ENCODE data around the gene KCNJ4. TPM values are rescaled to one million over a fixed set of nuclear protein-coding genes. Genes with fewer than 3 reads are reported as not detected.

KCNJ4 gene
- total RNA-seq, 1 donor from 2014 or later = not detected

DNA sequence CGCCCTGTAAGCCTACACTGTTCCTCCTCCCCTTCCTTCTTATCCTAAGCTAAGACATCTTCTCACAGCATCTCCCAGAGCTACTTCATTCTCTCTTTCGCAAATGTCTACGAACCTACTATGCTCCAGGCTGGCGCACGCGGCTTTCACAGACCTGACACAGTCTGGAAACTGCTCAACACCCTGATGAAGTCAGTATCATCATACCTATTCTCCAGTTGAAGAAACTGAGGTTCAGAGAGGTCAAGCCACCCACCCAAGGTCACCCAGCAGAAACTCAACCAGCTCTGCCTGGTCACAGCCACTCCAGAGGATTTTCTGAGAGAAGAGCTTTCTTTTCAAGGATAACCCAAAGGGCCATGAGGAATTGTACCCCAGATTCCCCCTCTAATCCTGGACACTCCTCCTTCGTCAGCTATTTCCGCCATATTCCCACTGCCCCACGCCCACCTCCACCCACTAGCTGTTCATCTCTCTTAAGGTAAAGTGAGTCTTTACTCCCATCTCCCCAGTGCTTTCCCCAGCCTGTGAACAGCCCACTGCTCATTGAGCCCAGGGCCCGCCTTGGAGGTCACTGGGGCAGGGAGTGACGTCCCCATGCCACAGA, 1.8 kb downstream of the KCNJ4 start:
- DNase-seq (ENCODE audit: low spot score) = no peak

DNA sequence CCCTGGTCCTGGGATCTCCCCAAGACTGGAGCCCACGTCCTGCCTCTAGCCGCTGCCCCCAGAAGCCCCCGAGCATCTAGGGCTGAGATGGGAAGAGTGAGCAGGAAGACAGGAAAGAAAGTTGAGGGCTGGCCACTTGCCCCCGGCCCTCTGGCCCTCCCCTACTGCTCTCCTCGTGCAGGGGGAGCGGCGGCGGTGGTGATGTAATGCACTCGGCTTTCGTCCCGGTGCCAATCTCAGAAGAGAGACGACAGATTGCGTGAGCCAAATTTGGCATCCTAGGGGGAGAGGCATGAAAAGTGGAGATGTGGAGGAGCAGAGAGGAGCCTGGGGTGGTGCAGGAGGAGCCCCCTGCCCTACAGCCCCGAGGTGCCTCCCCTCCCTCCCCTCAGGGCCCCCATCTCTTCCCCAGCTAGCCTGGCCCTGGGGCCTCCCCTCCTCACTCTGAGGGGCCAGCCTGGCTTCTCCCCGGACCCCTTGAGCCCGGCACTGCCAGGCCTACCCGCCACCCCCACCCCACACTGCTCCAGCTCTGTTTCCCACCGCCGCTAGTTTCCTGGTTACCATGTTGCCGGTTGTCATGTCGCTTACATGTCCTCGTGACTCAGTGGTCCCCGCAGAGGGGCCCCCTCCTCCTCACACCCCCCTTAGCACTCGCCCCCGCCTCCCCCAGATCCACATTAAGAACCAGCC, 2.5 kb downstream of the KCNJ4 start:
- DNase-seq (ENCODE audit: low spot score) = no peak

DNA sequence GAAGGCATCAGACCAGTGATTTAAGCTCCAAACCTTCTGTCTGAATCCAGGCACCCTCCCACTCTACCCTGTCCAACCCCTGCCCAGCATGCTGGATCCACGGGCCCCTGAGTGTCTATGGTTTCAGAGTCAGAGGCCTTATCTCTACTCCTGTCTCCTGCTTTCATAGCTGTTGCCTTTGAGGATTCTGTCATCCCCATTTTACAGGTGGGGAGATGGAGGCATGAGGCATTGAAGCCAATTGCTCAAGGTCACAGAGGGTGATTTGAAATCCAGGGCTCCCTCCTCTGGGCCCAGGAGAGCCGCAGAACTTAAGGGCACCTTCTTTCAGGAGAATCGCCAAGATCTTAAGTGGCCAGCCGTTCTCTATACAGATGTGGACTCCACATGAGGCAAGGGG, 3.1 kb downstream of the KCNJ4 start:
- no peak for DNase-seq (ENCODE audit: low spot score)

DNA sequence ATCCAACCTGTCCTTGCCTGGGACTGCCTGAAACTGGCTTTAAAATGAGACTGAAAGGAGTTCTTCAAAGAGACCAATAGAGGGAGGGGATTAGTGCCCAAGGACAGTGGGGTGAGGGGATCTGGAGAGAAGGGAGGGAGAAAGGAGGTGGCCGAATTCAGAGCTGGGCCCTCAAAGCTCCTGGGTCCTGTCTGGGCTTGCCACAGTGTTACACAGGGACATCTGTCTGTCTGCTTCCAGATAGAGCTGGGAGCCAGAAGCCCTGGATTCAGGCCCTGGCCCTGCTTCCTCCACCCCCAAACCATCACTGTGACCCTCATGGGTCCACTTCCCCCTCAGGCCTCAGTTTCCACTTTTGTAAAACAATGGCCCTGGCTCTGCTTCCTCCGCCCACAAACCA, 3.6 kb downstream of the KCNJ4 start:
- DNase-seq (ENCODE audit: low spot score) = no peak

DNA sequence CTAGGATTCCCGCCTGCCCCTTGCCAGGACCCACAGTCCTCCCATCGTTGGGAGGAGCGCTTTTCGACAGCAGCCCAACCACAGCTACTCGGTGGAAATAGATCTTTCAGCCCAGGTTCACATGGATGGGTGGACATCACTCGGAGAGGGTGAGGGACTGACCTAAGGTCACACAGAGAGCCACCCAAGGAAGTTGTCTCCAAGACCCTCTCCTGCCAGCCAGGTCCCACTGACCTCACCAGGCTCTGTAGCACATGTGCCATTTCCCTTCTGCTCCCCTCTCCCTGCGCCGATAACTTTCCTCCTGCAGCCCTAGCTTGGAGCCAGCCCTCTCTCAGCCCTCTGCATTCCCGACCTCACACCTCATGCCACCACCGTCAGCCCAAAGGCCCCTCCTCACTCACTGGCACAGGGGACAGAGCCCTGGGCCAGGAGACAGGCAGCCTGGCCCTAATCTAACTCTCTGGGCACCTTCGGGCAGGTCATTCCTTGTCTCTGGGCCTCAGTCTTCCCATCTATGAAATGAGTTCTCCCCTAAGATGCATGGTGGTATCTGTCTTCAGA, 4.7 kb downstream of the KCNJ4 start:
- no peak for DNase-seq (ENCODE audit: low spot score)

DNA sequence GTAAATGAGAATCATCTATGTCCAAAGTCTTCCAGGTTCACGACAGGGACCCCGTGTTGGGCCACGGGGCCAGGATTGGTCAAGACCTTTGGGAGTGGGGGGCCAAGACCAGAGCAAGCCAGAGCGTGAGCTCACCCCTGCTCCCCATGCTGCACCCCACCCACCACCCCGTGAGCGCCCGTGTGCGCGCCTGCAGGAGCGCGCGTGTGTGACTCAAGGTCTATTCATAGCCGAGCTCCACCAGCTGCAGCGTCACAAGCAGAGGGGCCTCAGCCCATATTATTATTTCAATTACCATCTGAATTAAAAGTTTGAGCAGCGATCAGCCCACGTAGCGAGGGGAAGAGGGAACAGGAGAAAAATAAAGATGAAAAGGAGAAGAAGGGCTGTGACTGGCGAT, 5.2 kb downstream of the KCNJ4 start:
- DNase-seq (ENCODE audit: low spot score) = no peak

DNA sequence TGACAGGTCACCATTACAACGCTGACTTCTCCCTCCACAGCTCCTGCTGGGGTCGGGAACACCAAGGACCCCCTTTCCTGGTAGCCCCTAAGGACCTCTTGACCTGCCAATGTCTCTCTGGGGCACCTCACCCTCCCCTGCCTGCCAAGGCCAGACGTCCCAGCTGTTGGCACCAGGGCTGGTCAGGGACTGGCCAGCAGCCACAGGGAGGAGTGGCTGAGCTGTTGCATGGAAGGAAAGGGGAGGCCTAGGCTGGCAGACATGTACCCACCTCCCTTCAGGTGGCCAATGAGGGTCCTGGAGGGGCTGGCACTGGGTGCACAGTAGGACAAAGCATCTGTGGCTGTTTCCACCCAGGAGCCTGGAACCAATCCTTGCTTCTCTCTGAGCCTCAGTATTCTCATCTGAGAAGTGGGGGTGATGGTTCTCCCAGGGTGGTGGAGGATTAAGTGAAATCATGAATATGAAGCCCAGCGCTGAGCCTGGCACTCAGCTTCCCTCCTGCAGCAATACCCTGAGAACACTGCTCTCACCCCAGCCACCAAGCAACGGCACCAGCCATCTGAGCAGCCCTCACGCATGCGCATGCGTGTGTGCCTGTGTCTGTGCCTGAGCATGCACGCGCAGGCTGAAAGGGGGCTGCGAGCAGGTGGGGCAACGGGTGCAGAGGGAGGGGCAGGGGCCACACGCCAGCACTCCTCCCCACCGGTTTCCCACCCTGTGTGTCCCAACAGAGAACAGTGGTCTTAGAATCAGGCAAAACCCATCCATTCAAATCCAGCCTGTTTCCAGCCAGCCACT, 5.9 kb downstream of the KCNJ4 start:
- DNase-seq (ENCODE audit: low spot score) = no peak

DNA sequence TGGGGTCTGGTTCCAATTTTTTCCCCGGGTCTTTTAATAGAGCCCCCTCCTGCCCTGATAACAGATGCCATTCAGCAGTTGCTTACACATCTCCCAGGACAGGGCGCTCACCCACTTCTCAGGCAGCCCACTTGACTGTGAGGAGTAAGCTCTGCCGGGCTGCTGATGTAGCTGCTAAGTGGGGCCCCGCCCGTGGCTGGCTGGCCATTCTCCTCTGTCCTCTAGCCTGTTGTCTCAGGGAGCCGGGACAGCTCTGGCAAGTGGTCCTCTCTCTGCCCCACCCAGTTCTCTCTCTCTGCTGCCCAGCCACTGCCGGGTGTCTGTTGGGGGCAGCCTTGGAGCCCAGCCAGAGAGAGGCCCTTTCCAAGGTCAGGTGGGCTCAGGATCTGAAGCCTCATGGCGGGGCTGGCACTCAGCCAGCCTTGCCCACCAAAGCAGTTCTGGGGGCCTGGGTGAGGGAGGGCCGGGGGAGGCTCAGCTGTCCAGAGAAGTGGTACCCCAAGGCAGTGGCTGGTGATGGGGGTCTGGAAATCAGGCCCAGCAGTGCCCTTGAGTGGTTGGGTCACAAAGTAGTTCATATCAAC, 8.9 kb downstream of the KCNJ4 start:
- no peak for DNase-seq (ENCODE audit: low spot score)

DNA sequence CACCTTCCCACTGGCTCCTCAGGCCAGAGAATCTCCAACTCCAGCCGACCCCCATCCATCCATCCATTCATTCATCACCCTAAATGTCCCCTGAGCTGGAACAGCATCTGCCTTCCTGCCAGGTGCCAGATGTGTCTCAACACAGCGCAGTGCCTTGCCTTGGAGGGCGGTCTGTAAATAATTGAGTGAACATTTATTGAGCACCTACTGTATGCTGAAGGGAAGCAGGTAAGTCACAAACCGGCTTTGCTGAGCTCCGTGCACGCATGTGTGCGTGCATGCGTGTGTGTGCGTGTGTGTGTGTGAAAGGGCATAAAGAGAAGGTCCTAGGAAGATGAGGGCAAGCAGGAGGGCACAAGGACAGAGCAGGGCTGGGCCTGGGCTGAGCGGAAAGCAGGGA, 10.2 kb downstream of the KCNJ4 start:
- no peak for DNase-seq (ENCODE audit: low spot score)

DNA sequence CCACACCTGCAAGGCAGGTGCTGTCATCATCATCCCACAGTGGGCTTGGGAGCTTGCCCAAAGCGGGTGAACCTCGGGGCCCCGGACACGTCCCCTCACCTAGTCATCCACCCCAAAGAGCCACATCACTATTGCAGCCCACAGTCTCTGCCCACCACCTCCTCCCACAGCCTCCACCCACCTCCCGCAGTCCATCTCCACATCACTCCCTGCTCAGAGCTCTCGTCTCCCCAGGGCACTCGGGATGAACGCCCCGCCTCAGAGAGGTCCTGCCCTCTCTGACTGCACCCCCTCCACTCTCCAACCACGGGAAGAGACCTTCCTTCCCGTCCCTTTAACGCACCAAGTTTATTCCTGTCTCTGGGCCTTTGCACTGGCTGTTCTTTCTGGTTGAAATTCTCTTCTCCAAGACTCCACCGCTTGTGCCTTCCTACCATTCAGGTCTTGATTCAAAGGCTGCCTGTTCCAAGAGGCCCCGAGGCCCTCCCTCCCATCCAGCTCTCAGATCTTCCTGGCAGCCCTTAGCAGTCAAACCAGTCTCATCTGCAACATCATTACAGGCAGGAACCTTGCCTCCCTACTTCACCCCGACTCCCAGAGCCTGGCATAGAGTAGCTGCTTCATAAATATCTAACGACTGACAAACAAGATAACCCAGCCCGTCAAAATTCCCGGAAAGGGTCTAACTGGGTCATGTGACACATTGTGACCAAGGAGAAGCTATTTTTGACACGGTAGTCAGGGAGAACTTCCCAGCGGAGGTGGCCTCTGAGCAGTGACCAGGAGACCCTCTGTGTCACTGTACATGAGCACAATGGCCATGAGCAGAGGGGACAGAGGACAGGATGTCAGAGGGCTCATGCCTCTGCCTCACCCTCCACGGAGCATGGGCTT, 11.1 kb downstream of the KCNJ4 start:
- DNase-seq (ENCODE audit: low spot score) = no peak

DNA sequence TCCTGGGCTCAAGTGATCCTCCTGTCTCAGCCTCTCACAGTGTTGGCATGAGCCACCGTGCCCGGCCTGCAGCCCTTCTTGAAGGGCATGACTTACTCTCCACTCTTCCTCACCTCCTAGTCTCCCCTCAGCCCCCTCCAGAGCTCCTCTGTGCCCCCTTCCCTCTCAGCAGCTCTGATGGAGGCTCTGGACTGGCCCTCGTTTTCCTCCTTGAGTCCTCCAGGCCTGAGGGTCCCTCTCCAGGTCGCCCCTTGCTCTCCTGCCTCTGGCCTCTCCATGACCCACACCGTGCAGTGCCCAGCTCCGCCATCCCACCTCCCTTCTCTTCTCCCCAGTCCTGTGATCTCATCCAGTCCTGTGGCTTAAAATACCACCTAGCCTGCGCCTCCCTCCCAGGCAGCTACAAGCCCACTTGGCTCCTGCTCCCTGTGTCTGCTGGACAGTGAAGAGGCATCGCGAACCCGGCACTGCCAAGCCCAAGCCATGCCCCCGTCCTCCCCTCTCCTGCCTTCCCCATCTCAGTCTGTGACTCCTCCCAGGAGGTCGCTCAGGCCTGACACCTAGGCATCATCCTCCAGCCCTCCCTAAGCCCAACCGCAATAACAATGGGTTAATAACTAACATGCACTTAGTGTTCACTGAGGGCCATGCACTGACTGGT, 11.9 kb downstream of the KCNJ4 start:
- DNase-seq (ENCODE audit: low spot score) = no peak

DNA sequence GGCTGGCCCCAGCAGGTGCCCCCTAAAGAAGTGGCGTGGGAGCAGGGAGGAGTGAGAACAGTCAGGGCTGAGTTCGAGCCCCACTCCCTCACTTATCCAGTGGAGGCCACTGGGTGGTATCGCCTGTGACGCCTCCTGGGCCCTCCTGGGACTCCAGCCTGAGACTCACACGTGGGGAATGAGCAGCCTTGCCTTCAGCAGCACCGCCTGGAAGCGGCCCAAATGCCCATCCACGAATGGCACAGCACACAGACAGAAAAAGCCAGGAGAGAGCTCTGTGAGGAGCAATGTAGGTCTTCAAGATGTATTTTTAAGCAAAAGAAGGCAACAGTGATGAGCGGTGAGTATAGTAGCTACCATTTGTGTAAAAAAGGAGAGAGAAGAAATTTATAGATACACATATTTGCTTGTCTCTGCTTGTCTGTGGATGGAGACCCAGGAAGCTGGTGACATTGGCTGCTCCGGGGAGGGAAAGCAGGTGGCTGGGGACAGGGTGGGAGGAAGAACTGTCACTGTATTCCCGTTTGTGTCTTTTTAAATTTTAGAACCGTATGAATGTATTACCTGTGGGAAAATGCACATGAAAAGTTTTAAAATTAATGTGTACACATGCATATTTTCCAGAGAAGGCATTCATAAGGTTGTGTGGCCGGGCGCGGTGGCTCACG, 13.2 kb downstream of the KCNJ4 start:
- no peak for DNase-seq (ENCODE audit: low spot score)

DNA sequence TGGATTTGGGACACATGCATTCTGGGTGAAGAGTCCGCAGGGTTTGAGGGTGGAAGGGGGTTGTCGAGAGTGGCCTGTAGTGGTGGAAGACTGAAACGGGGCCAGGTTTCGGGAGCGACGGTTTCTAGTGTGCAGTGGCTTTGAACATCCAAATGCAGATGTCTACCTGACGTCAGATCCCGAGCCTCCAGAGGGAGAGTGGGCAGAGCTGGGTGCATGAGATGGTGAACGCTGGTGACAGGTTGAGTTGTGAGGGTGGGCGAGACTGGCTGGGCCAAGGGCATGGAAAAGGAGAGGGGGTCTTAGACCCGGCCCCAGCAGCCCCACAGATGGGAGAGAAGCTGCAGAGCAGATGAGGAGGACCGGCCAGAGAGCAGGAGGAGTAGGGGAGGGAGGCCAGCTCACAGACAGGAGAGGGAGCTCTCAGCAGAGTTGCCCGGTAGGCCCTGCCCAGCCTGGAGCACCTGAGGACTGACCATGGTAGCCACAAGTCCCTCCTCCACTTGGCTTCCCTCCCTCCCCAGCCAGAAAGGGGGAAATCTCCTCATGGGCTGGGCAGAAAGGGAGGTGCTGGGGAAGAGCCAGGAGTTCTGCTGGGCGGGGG, 14.2 kb downstream of the KCNJ4 start:
- DNase-seq (ENCODE audit: low spot score) = no peak

DNA sequence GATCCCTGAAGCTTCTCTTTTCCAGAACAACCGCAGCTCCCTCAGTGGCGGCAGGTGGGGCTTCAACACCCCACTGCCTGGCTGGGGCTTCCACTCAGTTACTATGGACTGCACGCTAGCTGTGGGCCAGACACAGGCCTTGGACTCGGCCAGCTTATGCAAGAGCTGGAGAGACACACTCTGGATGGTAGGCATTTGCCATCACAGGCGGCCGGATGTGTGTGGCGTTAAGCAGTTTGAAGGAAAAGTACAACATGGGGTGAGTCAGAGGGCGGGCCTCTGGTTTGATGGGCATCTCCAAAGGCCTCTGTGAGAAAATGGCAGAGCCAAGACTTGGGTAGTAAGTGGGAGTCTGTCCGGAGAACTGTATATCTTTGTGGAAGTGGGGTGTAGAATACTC, 17.6 kb downstream of the KCNJ4 start:
- DNase-seq (ENCODE audit: low spot score) = no peak

DNA sequence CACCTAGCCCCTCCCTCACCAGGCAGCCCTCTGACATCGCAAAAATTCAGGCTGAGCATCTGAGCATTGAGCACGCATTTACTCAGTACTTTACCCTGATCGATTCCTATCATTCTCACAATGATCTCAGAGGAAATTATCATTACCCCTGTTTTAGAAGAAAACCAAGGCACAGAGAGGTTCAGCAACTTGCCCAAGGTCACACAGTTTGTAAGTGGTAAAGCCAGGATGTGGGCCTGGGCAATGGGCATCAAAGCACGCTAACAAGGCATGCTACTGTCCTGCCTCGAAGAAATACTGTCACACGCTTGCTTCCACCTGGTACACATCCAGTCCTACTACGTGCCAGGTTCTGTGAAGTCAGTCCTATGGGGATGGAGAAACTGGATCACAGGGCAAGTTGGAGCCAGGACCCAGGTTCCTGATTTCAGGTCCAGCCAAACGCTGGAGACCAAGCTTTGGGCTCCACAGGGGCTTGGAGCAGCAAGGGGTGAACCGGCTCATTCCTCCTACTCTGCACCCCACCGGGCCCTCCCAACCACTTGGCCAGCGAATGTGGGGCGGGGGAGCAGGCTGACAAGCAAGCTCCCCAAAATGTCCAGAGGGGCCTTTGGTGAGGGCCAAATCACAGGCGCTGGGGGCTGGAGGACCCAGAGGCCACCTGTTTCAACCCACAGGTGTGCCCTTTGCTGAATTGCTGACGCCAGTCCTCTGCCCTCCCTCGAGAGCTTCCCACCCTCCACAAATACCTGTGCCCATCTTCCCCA, 18.2 kb downstream of the KCNJ4 start:
- DNase-seq (ENCODE audit: low spot score) = no peak

DNA sequence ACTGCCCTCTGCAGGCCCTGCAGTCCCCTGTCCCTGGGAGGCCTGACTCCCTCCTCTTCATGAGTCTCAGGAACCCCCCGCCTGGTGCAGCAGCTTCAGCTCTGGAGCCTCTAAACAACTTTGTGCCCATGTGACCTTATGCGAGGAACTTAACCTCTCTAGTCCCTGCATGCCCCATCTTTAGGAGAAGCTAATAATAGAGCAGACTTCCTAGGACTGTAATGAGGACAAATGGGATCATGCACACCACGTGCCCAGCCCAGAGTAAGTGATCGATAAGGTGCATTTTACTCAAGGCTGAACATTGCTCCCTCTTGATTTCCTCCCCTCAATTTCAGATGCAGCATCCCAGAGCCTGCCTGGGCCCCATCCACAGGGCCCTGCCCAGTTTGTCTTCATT, 19.0 kb downstream of the KCNJ4 start:
- DNase-seq (ENCODE audit: low spot score) = no peak

DNA sequence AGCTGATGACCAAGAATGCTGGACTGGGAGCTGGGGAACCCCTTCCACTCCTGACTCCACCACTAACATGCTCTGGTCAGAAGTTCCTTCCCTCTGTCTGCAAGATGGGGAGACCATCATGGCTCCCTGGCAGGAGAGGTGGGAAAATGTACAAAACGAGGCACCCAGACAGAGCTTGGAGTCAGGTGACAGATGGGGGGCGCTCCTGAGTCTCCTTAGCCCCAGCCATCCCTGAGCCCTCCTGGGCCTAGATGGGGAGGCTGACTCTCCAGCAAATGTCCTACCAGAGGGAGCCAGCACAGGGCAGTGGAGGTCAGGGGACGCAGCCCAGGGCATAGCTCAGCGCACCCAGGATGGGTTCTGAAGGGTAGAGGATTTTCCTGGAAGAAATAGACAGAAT, 20.0 kb downstream of the KCNJ4 start:
- no peak for DNase-seq (ENCODE audit: low spot score)

DNA sequence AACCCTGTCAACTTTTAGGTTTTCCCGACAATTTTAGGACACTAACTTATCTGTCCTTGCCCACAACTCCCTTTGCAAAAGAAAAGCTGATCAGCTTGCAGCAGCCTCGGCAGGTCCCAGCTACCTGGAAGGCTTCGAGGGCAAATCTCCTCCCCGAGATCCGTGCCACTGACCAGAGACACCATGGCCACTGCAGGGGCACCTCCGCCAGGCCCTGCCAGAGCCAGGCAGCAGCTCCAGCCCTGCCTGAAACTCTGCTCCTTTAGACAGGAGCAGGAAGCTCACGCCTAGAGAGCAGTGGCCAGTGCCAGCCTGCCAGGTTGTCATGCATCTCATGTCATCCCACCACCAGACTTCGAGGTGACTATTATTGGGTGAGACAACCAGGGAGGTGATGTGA, 21.1 kb downstream of the KCNJ4 start:
- DNase-seq (ENCODE audit: low spot score) = no peak

DNA sequence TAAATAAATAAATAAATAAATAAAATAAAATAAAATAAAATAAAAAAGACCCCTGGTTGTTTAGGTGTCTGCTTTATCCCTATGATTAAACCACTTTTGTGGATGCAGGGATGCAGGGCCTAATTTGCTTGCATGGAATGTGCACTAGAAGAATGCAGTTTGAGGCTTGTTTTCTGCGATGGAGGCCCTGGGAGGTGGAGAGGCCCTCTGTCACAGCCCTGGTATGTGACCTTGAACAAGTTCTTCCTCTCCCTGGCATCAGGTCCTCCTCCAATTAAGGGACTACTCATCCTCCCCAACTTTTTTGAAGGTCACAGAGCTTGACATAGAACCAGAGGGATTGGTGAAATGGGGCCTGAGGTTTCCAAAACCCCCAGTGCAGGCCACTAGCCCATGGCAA, 22.7 kb downstream of the KCNJ4 start:
- DNase-seq (ENCODE audit: low spot score) = no peak

Measured in ureter (tissue), 1 donor.